ENCODE results near the gene QRFPR. TPM values are rescaled to one million over a fixed set of nuclear protein-coding genes. Genes with fewer than 3 reads are reported as not detected.
"Not testable (repeated sequence)": the region's sequence is repeated elsewhere in the genome, so short reads cannot be mapped to it uniquely, and the experiment has no call there.

Gene QRFPR
- polyA plus RNA-seq, 3 donors: not detected

GRCh38 chr4:121321466-121321865, 59.4 kb downstream of the QRFPR start:
- intact Hi-C loops (cut with micrococcal nuclease): no loop called here
- H3K9ac ChIP-seq (ENCODE audit: insufficient read depth, low read length, poor library complexity, severe bottlenecking): no peak overlapping the region
- no peaks in the 10 kb centered on the region for H3K36me3 Mint-ChIP-seq
- H2AFZ ChIP-seq (ENCODE audit: insufficient read depth, low read depth, low read length, poor library complexity, severe bottlenecking): no peak overlapping the region
- H3K4me3 Mint-ChIP-seq: no peak overlapping the region
- H3K79me2 ChIP-seq (ENCODE audit: insufficient read depth, low read length): no peaks in the 10 kb centered on the region
- peaks cover 0 to 1% (median 0%) of the 10 kb centered on the region in 3 donors for H3K27me3 Mint-ChIP-seq (ENCODE audit: low read depth in 3 of 3)
- no peak overlapping the region for H3K27ac ChIP-seq (ENCODE audit: low read depth in 1 of 2, low read length in 2 of 2)
- H3K9me3 Mint-ChIP-seq: peaks cover 0 to 2% (median 0%) of the 10 kb centered on the region in 7 donors
- TF ChIP-seq CTCF (IDR thresholded peaks at IDR 0.05): no peak
- H4K20me1 ChIP-seq (ENCODE audit: insufficient read depth, low read length): no peaks in the 10 kb centered on the region
- WGBS (ENCODE audit: insufficient coverage): no CpG with 5 or more reads among the region's 3 CpGs
- H3K27me3 ChIP-seq (ENCODE audit: control insufficient read depth in 2 of 2, insufficient read depth in 2 of 2, low read length in 2 of 2): no peaks in the 10 kb centered on the region
- no peaks in the 10 kb centered on the region for H3K36me3 ChIP-seq (replicated peaks in 1 of 2; ENCODE audit: control insufficient read depth in 1 of 2, insufficient read depth in 2 of 2, low read length in 2 of 2)
- no peak overlapping the region for H3K27ac Mint-ChIP-seq
- no peaks in the 10 kb centered on the region for H3K4me1 Mint-ChIP-seq
- H3K4me2 ChIP-seq (replicated peaks; ENCODE audit: extremely low read depth, low read length, poor library complexity, severe bottlenecking): no peak overlapping the region
- no peak overlapping the region for H3K4me3 ChIP-seq (replicated peaks in 1 of 3; ENCODE audit: low read depth in 2 of 3, low read length in 3 of 3)
- no peak for DNase-seq
- no peaks in the 10 kb centered on the region for H3K4me1 ChIP-seq (ENCODE audit: control insufficient read depth in 1 of 2, insufficient read depth in 2 of 2, low read length in 2 of 2)
- H3K9me3 ChIP-seq (replicated peaks in 1 of 2; ENCODE audit: control insufficient read depth in 1 of 2, insufficient read depth in 1 of 2, low read length in 2 of 2): no peaks in the 10 kb centered on the region

GRCh38 chr4:121316091-121316490, 64.7 kb downstream of the QRFPR start:
- intact Hi-C loops (cut with micrococcal nuclease): no loop called here
- 100% methylated on average over 1 of the region's 2 CpGs for WGBS (ENCODE audit: insufficient coverage)

GRCh38 chr4:121313430-121313829, 67.4 kb downstream of the QRFPR start:
- H3K9ac ChIP-seq (ENCODE audit: insufficient read depth, low read length, poor library complexity, severe bottlenecking); H3K4me1 ChIP-seq (ENCODE audit: control insufficient read depth in 1 of 2, insufficient read depth in 2 of 2, low read length in 2 of 2); H3K4me2 ChIP-seq (replicated peaks; ENCODE audit: extremely low read depth, low read length, poor library complexity, severe bottlenecking); DNase-seq; H3K4me3 ChIP-seq (replicated peaks in 1 of 3; ENCODE audit: low read depth in 2 of 3, low read length in 3 of 3); H3K9me3 Mint-ChIP-seq; H2AFZ ChIP-seq (ENCODE audit: insufficient read depth, low read depth, low read length, poor library complexity, severe bottlenecking); H3K4me1 Mint-ChIP-seq; H3K27me3 Mint-ChIP-seq (ENCODE audit: low read depth in 3 of 3); H4K20me1 ChIP-seq (ENCODE audit: insufficient read depth, low read length); H3K36me3 Mint-ChIP-seq; H3K27ac Mint-ChIP-seq; H3K9me3 ChIP-seq (replicated peaks in 1 of 2; ENCODE audit: control insufficient read depth in 1 of 2, insufficient read depth in 1 of 2, low read length in 2 of 2); H3K36me3 ChIP-seq (replicated peaks in 1 of 2; ENCODE audit: control insufficient read depth in 1 of 2, insufficient read depth in 2 of 2, low read length in 2 of 2); H3K79me2 ChIP-seq (ENCODE audit: insufficient read depth, low read length); H3K27ac ChIP-seq (ENCODE audit: low read depth in 1 of 2, low read length in 2 of 2); H3K4me3 Mint-ChIP-seq; intact Hi-C loops (cut with micrococcal nuclease); H3K27me3 ChIP-seq (ENCODE audit: control insufficient read depth in 2 of 2, insufficient read depth in 2 of 2, low read length in 2 of 2): not testable (repeated sequence)
- WGBS (ENCODE audit: insufficient coverage): no CpG with 5 or more reads among the region's 2 CpGs

More at GRCh38 chr4:121316091-121316490, 64.7 kb downstream of the QRFPR start:
- Mint-ChIP-seq H3K4me3 (no peak overlapping the region), H3K27me3 (ENCODE audit: low read depth in 3 of 3) (peaks cover 0 to 2% (median 0%) of the 10 kb centered on the region in 3 donors), H3K9me3 (peaks cover 0 to 2% (median 0%) of the 10 kb centered on the region in 7 donors), H3K27ac (no peak overlapping the region), H3K36me3 (no peaks in the 10 kb centered on the region), H3K4me1 (no peaks in the 10 kb centered on the region)
- no peak overlapping the region for H3K4me3 ChIP-seq (replicated peaks in 1 of 3; ENCODE audit: low read depth in 2 of 3, low read length in 3 of 3)
- H3K36me3 ChIP-seq (replicated peaks in 1 of 2; ENCODE audit: control insufficient read depth in 1 of 2, insufficient read depth in 2 of 2, low read length in 2 of 2): no peaks in the 10 kb centered on the region
- H2AFZ ChIP-seq (ENCODE audit: insufficient read depth, low read depth, low read length, poor library complexity, severe bottlenecking): no peak overlapping the region
- no peaks in the 10 kb centered on the region for H3K27me3 ChIP-seq (ENCODE audit: control insufficient read depth in 2 of 2, insufficient read depth in 2 of 2, low read length in 2 of 2)
- TF ChIP-seq CTCF (IDR thresholded peaks at IDR 0.05): no peak
- no peaks in the 10 kb centered on the region for H3K9me3 ChIP-seq (replicated peaks in 1 of 2; ENCODE audit: control insufficient read depth in 1 of 2, insufficient read depth in 1 of 2, low read length in 2 of 2)
- no peaks in the 10 kb centered on the region for H3K79me2 ChIP-seq (ENCODE audit: insufficient read depth, low read length)
- no peak for DNase-seq
- no peak overlapping the region for H3K9ac ChIP-seq (ENCODE audit: insufficient read depth, low read length, poor library complexity, severe bottlenecking)
- H4K20me1 ChIP-seq (ENCODE audit: insufficient read depth, low read length): no peaks in the 10 kb centered on the region
- H3K4me2 ChIP-seq (replicated peaks; ENCODE audit: extremely low read depth, low read length, poor library complexity, severe bottlenecking): no peak overlapping the region
- no peak overlapping the region for H3K27ac ChIP-seq (ENCODE audit: low read depth in 1 of 2, low read length in 2 of 2)
- no peaks in the 10 kb centered on the region for H3K4me1 ChIP-seq (ENCODE audit: control insufficient read depth in 1 of 2, insufficient read depth in 2 of 2, low read length in 2 of 2)

All from CD14-positive monocyte (primary cell).